NK-92 (cell line): ENCODE data around the gene ACTL9.

ENCODE experiments used
- DNase-seq: peaks from one replicate; lab custom pipeline; 2025; ENCODE audit not compliant: unreplicated experiment; lab: John Stamatoyannopoulos, UW

Gene ACTL9

GRCh38 chr19:8686549-8686948, 12.0 kb downstream of the ACTL9 start:
- DNase-seq, result no peak

DNA sequence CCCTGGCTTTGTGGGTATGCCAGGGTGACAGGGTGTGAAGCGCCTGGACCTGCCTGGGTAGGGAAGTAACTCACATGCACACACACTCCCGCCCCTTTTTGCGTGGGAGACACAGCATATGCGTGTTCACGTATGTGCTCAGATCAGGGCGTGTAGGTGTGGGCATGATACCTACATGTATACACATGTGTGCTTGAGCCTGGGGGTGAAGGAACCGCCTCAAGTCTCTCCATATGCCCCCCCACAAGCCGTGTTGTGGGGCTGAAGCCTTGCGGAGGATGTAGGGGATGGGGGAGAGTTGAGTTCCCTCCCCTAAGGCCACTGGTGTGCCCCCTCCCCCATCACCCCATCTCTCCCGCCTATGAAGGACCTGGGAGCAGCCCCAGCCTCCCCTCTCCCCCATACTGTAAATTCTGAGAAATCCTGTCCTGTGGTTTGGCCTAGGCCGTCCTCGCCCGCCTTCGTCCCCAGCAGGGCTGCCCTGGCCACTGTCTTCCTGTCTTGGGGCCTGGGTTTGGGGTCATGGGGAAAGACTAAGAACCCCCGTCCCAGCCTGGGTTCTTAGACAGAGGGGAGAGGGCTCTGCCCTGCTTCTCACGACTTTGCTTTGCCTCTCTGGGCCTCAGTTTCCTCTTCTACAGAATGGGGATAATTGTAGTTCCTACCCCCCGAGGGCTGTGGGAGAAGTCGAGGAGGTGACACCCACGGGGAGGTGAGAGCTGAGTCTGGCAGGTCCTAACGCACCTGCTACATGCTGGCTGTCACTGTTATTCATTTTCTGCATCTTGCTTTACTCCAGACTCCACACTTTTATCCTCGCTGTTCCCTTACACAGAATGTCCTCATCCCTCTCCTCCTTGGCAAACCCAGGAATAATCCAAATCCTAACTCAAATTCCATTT, 14.3 kb downstream of the ACTL9 start:
- DNase-seq, result no peak

GRCh38 chr19:8682931-8683330, 15.7 kb downstream of the ACTL9 start:
- no peak for DNase-seq

DNA sequence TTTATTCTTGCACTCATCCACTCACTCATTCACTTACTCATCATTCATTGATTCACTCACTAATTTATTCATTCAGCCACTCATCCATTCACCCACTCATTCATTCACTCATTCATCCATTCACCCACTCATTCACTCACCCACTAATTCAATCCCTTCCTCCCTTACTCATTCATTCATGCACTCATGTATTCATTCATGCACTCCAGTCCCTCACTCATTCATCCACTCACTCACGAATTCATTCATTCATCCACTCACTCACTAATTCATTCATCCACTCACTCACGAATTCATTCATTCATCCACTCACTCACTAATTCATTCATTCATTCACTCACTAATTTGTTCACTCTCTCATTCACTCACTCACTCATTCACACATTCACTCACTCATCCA, 16.1 kb downstream of the ACTL9 start:
- no peak for DNase-seq

- DNase-seq, result no peak
Observed at GRCh38 chr19:8681345-8682029, 17.1 kb downstream of the ACTL9 start.

DNA sequence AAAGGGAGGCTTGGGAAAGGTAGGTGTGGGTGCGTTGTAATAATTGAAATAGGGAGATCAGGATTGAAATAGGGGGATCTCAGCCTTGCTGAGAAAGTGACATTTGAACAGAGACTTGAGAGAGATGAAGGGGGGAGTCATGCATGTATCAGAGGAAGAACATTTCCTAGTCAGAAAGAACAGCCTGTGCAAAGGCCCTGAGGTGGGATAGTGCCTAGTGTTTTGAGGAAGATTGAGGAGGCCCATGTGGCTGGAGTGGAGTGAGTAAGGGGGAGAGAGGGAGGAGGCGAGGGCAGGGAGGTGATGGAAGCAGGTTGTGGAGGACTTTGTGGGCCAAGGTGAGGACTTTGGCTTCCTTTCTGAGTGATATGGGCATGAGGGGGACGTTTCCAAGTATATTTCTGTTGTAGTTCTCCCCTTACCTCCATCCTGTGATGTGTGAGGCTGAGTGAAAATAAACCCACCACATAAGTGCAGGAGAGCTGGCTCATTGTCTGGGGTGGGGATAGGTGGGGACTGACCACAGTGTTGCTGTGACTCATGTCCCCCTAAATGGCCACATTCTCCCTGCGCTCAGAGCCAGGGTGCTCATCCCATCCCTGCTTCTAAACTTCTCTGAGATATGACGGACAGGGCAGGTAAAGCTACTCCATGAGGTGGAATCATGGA, 17.8 kb downstream of the ACTL9 start:
- DNase-seq, result no peak

GRCh38 chr19:8678244-8678807, 20.3 kb downstream of the ACTL9 start:
- no peak for DNase-seq

GRCh38 chr19:8675066-8675465, 23.5 kb downstream of the ACTL9 start:
- no peak for DNase-seq

GRCh38 chr19:8673276-8673891, 25.2 kb downstream of the ACTL9 start:
- no peak for DNase-seq

- no peak for DNase-seq
Observed at GRCh38 chr19:8666814-8667405, 31.7 kb downstream of the ACTL9 start.

DNA sequence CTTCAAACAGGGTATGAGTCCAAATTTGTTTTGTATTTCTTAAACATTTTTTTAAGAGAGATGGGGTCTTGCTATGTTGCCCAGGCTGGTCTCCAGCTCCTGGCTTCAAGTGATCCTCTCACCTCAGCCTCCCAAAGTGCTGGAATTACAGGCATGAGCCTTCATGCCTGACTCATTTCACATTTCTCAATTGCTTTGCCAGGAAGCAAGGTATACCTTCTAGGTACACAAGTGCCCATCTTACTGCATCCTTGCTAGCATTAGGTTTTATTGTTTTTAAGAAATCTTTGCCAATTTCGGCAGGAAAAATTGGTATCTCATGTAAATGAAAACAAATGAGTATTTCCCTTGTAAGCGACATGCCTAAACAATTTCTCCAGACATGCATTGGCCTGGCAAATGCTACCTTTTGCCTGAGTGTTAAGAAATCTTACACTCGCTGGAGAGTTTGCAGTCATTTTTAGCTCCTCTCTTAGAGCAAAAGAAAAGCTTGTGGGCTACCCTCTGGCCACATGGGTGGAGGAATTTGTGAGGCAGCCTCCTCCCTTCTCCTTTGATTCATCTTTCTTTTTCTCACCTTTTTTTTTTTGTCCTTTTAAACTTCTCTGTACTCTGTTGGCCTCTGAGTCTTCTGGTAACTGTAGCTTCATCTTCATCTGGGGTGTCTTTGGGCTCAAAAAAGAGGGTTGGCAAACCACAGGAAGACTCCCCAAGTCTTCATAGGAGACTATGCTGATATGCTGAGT, 33.0 kb downstream of the ACTL9 start:
- no peak for DNase-seq

DNA sequence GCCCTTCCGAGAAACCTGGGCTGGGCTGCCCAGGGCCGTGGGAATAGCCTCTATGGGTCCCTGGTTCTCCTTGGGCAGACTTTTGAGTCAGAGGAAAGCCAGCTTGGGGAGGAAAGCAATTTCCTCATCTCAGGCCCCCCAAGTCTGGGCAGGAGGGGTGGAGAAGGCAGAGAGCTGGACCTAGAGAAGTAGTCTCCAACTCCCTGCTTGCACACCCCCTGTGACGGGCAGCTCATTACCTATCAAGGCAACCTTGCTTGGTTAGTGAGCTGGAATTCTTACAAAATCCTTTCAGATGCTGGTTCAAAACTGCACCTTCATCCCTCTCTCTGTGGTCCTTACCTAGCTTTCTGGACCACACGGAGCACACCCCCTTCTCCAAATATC, 33.9 kb downstream of the ACTL9 start:
- no peak for DNase-seq

DNA sequence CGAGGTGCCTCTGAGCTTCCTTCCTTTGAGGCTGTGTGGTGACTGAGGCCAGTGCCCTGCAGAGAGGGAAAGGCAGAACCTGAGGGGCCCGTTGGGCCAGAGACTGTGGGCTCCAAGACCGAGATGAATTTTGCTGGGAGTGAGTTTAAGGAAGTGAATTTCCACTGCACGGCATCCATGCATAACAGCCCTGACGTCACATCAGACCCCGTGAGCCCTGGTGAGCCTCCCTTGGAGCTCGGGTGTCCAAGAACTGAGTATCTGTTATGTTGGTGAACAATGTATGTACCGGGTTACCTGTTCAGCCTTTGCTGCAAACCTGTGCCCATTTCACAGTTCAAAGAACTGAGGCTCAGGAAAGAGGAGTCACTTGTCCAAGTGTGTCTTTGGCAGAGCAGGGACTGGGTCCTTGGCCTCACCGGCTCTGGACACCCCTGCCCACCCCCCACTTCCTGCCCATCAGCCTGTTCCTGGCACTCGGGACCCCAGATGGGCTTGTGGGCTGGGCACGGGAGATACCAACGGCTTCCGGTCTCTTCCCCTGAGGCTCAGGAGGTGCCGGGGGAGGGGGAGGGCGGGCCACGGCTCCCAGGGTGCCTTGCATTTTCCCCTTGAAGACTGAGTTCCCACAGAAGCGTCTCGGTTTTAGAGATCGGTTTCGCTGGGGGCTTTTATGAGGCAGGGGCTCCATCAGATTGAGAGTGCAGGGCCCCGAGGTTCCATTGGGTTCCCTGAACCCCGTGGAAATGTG, 34.5 kb downstream of the ACTL9 start:
- DNase-seq, result no peak

DNA sequence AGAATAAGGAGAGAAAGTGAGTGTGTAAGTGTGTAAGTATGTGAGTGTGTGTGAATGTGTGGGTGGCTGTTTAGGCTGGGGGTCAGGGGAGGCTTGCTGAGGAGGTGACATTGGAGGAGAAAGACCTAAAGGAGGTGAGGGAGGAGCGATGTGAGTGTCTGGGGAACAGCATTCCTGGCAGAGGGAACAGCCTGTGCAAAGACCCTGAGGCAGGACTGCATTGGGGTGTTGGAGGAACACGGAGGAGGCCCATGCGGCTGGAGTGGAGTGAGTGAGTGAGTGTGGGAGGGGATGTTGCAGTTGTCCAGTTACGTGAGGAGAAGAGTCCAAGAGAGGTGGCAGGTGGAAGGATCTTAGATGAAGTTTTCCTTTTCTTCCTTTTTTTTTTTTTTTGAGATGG, 36.3 kb downstream of the ACTL9 start:
- DNase-seq, result no peak

- DNase-seq, result no peak
Observed at GRCh38 chr19:8659905-8660304, 38.7 kb downstream of the ACTL9 start.

DNA sequence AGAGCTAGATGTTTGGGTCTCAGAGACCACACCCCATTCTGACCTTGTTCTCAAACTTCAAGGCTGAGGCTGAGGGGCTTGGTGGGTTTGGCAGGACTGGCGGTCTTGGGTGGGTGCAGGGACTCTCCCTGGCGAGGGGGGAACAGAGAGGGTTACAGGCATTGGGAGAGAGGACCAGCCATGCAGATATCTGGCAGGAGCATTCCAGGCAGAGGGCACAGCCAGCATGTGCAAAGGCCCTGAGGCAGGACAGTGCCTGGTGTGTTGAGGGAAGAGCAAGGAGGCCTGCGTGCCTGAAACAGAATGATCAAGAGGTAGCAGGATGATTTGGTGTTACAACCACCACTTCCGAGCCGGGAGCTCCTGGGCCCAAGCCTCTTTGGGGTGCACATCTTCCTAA, 40.7 kb downstream of the ACTL9 start:
- DNase-seq, result no peak

DNA sequence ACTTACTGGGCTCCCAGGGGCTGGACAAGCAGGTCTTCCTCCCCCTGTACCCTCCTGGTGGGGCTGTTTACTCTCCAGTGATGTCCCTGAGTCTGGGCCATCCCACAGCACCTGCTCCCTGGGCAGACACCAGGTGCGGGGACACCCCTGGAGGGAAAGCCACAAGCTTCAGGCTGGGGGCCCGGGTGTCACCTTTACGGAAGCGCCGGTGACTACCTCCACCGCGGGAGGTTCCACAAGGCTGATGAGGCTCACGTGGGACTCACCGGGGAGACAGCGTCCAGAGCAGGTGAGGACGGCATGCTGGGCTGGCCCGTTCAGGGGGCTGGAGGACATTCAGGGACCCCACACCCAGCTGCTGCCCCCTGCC, 43.3 kb downstream of the ACTL9 start:
- DNase-seq, result no peak

- no peak for DNase-seq
Observed at GRCh38 chr19:8654591-8655339, 43.8 kb downstream of the ACTL9 start.

- no peak for DNase-seq
Observed at GRCh38 chr19:8648240-8648639, 50.4 kb downstream of the ACTL9 start.
